ENCODE measurements around the gene KAT8.
"Not testable (repeated sequence)": the region's sequence is repeated elsewhere in the genome, so short reads cannot be mapped to it uniquely, and the experiment has no call there.

KAT8 gene

DNA sequence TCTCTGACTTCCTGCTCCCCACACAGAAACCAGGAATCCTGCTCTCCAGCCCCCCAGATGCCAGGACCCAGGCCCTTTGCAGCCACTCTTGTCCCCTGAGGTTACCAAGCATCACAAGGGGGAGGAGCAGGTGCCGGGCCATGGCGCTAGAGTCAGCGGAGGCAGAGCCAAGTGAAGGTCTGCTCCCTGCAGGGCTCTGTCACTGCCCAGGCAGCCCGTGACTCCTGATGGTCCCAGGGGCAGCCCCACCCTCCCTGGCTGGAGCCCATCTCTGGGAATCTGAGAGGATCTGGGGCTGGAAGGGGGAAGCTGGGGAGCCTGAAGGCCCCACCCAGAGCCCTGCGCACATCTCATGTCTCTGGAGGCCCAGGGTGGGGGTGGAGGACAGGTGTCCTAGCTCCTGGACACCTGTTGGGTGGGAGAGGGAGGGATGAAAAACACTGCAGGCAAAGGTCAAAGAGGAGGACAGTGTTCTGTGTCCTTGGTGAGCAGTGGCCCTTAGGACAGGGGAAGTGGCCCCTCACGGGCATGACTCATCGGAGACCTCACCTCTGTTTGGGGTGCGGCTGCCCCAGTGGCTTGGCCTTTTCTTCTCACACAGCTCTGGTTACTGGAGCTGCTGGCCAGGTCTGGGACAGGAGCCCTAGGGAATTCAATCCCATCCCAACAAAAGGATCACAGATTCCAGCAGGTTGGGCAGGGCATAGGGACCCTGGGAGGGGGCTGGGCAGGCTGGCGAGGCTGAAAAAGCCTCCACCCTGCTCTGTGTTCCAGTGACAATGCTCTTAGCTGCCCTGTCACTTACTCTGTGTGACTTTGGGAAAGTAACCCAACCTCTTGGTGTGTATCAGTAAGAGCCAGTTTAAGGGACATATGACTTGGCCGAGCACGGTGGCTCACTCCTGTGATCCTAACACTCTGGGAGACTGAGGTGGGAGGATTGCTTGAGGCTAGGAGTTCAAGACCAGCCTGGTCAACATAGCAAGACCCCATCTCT lies 32.7 kb downstream of the KAT8 start, which contains the start of gene PRSS36:
TSS of gene PRSS36 (minus strand) at position 173 of the 997 bp plus-strand sequence. CDS start at position 142, 31 bp downstream.
- no peak for FAIRE-seq

DNA sequence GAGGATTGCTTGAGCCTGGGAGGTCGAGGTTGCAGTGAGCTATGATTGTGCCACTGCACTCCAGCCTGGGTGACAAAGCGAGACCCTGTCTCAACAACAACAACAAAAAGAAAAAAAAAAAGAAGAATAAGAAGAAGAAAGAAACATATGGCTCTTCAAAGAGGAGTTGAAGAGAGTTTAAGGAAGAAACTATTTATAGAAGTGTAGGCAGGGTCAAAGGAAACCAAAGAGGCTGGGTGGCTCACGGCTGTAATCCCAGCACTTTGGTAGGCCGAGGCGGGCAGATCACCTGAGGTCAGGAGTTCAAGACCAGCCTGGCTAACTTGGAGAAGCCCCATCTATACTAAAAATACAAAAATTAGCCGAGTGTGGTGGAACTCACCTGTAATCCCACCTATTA lies 33.5 kb downstream of the KAT8 start:
- FAIRE-seq: not testable (repeated sequence)

DNA sequence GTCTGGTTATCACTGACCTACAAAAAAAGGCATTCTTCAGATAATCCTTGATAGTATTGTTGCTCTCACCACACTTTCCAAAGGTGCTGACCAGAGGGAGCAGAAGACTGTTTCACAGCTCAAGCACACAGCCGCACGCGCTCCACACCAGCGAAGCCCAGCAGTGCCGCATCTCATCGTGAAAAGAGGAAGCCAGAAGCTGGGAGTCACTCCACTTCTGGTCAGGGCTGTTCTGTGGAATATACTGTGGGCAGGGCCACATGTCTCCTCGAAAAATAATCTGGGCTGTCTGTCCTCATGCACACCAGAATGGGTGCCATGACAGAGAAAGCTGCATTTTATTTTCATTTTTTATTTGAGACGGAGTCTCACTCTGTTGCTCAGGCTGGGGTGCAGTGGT lies 39.7 kb downstream of the KAT8 start:
- no peak for FAIRE-seq

DNA sequence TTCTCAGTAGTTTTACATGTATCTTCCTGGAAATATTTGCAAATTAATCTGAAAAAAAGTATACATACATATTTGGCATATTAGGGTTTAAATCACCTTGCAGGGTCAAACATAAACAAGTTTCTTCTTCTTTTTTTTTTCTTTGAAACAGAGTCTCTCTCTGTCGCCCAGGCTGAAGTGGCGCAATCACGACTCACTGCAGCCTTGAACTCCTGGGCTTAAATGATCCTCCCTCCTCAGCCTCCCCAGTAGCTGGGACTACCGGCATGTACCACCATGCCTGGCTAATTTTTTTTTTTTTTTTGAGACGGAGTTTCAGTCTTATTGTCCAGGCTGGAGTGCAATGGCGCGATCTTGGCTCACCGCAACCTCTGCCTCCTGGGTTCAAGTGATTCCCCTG lies 49.9 kb downstream of the KAT8 start:
- no peak for FAIRE-seq

DNA sequence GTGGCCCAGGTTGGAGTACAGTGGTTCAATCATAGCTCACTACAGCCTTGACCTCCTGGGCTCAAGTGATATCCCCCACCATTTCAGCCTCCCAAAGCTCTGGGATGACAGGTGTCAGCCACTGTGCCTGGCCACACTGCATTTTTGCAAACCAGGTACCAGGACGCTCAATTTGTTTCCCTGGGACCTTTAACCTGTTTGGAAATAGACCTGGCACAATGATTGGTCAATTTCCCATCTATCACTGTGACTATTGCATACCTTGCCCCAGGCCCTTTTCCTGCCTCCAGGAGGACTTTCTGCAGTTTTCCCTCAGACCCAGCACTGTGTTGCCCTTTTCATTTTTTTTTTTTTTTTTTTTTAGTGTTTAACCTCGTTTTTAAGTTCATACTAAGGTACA lies 51.4 kb downstream of the KAT8 start:
- no peak for FAIRE-seq

DNA sequence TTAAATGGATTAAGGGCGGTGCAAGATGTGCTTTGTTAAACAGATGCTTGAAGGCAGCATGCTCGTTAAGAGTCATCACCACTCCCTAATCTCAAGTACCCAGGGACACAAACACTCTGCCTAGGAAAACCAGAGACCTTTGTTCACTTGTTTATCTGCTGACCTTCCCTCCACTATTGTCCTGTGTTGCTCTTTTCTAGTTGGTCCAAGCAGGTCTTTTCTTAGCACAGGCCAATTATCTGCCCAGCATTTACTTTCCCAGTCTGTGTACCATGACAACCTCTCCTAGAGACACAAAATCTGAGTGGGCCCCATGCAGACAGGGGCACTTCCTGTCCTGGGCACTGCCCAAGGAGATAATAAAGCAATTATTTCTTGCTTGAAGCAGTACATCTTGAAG lies 52.6 kb downstream of the KAT8 start:
- FAIRE-seq: not testable (repeated sequence)

DNA sequence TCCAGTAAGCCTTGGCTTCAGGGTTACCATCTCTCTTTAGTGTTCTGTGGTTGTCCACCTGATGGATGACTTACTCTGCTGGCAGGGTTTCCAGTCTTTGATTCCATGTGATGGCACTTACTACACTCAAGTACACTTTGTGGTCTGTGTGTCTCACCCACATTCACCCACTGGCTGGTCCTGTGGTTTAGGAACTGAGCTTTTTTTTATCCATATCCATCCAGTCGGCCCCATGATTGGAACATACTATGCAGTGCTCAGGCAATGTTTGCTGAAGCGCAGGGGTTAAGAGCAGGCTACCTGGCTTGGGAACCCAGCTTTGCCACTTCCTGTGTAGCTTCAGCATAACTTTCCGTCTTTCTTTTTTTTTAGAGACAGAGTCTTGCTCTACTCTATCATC lies 59.7 kb downstream of the KAT8 start:
- no peak for FAIRE-seq

DNA sequence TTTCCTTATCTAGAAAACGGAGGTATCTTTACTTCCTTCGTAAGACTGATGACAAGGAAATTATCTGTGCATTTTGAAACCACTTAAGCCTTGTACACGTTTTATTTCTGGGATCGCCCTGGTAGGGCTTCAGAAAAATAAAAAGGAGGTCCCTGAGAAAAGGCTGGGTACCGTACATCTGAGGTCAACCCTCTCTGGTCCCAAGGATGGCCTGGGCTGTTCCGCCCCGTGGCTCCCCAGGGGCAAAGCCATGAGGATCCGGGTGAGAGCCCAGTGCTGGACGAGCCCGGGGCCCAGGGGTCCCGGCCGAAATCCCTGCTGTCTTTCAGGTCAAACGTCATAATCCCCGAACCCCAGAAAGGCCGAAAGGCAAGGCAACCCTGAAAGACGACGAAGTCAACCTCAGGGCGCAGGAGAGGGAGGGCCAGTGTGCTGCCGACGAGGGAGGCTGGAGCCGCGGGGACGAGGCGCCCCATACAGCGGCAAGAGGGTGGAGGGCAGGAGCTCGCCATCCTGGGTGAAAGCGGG lies 61.8 kb downstream of the KAT8 start:
- FAIRE-seq: no peak

DNA sequence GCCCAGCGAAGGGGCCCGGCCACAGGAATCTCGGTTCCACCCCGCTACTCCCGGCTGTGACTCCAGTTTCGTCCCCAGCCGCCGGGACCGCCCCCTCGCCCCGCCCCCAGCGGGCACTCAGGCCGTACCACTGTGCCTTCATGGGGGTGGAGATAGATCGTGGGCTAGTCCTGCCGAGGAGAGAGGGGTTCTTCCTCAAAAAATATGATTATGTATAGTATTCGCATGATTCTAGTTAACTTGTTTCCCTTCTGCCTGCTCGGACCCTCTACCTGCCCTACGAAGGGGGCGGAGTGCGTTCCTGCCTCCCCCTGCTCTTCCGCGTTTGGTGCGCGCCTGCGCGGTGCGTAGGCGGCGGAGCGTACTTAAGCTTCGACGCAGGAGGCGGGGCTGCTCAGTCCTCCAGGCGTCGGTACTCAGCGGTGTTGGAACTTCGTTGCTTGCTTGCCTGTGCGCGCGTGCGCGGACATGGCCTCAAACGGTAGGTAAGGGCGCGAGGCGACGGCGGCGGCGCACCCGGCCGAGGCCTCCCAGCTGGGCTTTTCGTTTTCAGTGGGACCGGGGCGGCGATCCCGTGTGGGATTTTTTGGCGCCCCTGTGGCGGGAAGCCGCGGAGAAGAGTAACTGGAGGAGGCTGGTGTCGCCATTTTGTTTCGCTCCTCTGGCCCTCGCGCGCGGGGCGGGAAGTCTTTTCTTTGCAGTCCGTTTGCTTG lies 62.4 kb downstream of the KAT8 start, which contains the start of gene FUS:
TSS of gene FUS (plus strand) at position 393 of the 713 bp plus-strand sequence. CDS start at position 469, 76 bp downstream.
- no peak for FAIRE-seq
